WERI-Rb-1 (cell line): ENCODE measurements around the gene TMEM14C.

ENCODE experiments used
- DNase-seq: peaks from one replicate; pipeline ENCODE4 v3.0.0-alpha.2; 2020
- H3K27ac ChIP-seq: fragments of 250-450 bp; sonication (Bioruptor Pico); 2 replicates; pipeline ENCODE4 v1.5.1; 2020; ENCODE audit warnings: mild to moderate bottlenecking, moderate library complexity
- H3K27me3 ChIP-seq: fragments of 250-450 bp; sonication (Bioruptor Pico); 2 replicates; pipeline ENCODE4 v1.5.1; 2021; ENCODE audit warnings: mild to moderate bottlenecking, low read depth, moderate library complexity; ENCODE audit not compliant: insufficient read depth, severe bottlenecking
- H3K36me3 ChIP-seq: fragments of 250-450 bp; sonication (Bioruptor Pico); 2 replicates; pipeline ENCODE4 v1.5.1; 2020; ENCODE audit warnings: mild to moderate bottlenecking, moderate library complexity
- H3K4me3 ChIP-seq: 2 replicates; pipeline ENCODE4 v1.5.1; 2011; ENCODE audit warnings: low read depth, mild to moderate bottlenecking, control low read depth, low read length
- H3K9me3 ChIP-seq: fragments of 250-450 bp; sonication (Bioruptor Pico); 2 replicates; pipeline ENCODE4 v1.5.1; 2021; ENCODE audit warnings: mild to moderate bottlenecking, moderate library complexity; ENCODE audit not compliant: severe bottlenecking
- TF ChIP-seq, protein P1 (sequence below): IDR thresholded peaks from 2 replicates; pipeline ENCODE4 v1.5.1; 2011; ENCODE audit warnings: low read depth, mild to moderate bottlenecking, control low read depth, inconsistent platforms, low read length

Gene TMEM14C

DNA sequence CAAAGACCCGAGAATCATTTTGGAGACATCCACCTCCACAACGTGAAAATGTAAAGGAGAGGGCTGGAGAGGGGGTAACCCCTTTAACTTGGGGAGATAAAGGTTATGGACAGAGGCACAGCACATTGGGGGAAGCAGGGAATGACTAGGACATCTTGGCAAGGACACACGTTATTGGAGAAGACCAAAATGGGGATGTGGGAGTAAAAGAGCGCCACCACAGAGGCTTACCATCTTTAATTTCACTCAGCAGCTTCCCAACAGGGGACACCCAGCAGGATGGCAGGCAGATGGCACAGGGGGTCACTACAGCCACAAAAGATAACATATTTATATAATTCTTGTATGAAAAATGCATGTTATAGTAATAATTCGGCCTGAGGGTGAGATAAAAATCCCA, 38.3 kb upstream of the TMEM14C start:
- no peak overlapping the region for H3K27ac ChIP-seq
- DNase-seq = no peak
- H3K4me3 ChIP-seq = no peak overlapping the region
- no peaks in the 10 kb centered on the region; the same call in 1 of the 2 replicates for H3K36me3 ChIP-seq
- H3K9me3 ChIP-seq = no peaks in the 10 kb centered on the region
- H3K27me3 ChIP-seq = no peaks in the 10 kb centered on the region
- TF ChIP-seq, protein P1, sequence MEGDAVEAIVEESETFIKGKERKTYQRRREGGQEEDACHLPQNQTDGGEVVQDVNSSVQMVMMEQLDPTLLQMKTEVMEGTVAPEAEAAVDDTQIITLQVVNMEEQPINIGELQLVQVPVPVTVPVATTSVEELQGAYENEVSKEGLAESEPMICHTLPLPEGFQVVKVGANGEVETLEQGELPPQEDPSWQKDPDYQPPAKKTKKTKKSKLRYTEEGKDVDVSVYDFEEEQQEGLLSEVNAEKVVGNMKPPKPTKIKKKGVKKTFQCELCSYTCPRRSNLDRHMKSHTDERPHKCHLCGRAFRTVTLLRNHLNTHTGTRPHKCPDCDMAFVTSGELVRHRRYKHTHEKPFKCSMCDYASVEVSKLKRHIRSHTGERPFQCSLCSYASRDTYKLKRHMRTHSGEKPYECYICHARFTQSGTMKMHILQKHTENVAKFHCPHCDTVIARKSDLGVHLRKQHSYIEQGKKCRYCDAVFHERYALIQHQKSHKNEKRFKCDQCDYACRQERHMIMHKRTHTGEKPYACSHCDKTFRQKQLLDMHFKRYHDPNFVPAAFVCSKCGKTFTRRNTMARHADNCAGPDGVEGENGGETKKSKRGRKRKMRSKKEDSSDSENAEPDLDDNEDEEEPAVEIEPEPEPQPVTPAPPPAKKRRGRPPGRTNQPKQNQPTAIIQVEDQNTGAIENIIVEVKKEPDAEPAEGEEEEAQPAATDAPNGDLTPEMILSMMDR = no peak

DNA sequence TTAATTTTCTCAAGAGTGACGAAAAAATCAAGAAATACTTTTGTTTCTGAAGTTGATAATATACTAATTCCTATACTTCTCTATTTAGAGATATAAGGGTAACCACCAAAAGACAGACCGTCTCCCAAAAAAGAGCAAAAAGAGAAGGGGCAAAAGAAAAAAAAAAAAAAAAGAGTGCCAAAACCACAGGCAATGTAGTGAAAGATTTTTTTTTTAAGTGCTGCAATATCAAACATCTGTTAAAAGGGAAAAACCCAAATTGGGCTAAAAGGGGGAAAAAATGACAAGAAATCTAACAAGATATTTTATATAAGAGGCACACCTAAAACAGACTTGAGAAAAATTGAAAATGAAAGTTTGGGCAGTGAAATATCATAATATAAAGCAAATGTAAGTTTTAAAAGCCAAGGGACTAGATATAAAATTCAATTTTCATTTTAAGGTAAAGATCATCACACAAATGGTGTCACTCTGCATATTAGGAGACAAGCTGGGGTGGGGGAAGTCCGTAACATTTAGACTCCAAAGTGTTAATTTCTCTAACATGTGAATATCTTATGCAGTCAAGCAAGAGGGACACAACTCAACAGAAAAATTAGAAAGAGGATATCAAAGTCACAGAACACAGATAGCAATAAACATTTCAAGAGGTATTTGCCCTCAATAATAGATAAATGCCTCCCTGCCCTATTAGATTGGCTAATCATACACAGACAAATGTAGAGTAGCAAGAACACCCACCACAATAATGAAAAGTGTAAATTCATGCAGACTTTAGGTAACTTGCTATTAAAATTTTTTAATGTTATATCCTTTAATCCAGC, 37.6 kb upstream of the TMEM14C start:
- TF ChIP-seq, protein P1 = no peak
- DNase-seq = no peak

DNA sequence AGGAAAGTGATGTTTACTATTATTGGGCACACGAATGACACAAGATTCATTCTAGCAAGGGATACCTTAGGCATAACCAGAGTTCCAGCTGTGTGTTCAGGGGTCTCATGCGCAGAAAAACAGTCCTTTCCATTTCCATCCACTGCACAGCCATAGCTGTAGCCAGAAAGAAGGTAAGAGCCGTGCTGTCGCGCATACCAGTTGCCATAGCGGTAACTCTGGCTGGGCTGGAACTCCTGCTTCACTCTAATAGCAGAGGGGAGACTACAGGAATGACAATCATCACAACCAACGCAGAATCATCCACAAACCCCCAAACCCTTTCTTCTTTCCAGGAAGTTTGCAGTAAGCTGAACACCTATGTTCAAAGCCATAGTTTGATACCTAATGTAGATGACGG, 36.0 kb upstream of the TMEM14C start:
- no peaks in the 10 kb centered on the region for H3K27me3 ChIP-seq
- no peaks in the 10 kb centered on the region for H3K9me3 ChIP-seq
- no peaks in the 10 kb centered on the region; the same call in 1 of the 2 replicates for H3K36me3 ChIP-seq
- TF ChIP-seq, protein P1 = no peak
- DNase-seq = no peak
- no peak overlapping the region for H3K4me3 ChIP-seq
- H3K27ac ChIP-seq = no peak overlapping the region

More for the DNA sequence above, 37.6 kb upstream of the TMEM14C start:
- H3K27ac ChIP-seq = no peak overlapping the region
- H3K36me3 ChIP-seq = no peaks in the 10 kb centered on the region; the same call in 1 of the 2 replicates
- no peaks in the 10 kb centered on the region for H3K27me3 ChIP-seq
- no peak overlapping the region for H3K4me3 ChIP-seq
- no peaks in the 10 kb centered on the region for H3K9me3 ChIP-seq

DNA sequence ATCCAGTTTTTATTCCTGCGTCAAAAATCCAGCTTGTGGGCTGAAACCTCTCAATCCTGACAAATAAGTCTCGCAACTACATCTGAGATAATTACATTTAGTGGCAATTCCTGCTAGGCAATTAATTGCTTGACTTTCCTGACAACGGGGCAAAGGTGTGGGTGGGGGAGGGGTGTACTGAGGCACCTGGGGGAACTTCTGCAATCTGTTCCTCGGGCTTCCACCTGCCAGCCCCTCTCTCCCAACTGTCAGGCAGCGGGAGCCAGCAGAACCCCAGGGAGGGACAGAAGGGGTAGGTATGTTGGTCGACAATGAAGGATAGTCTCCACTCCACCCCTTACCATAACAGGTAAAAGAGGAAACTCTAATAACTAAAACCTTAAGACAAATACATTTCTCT, 35.3 kb upstream of the TMEM14C start:
- no peak for DNase-seq
- TF ChIP-seq, protein P1 = no peak
- no peaks in the 10 kb centered on the region for H3K9me3 ChIP-seq

DNA sequence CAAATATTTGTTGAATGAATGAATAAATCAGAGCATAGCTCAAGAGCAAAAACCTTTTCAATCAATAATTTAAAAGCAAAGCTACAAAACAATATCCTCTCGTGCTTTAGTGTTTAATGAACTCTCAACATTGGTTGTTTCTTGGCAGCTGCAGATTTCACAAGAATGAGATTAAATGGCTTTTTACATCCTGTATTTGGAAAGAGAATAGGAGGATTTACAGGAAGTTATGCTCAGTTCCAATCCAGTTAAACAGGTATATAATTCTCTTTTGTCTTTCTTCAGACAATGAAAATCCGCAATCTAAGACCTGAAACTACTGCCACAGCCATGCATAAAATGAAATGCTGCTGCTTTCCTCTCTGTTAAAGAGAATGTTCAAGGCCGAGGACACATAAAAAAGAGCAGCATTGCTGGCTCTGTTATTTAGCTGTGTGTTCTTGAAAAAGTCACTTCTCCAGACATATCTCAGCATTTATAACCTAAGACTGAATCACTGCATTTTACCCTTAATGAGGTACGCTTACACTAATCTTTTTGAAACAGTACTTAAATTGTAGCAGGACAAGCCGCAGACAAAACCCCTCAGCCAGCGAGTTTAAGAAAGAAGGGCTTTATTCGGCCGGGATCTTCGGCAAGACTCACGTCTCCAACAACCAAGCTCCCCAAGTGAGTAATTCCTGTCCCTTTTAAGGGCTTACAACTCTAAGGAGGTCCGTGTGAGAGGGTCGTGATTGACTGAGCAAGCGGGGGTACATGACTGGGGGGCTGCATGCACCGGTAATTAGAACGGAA, 32.0 kb upstream of the TMEM14C start:
- peak; percentile 60 for DNase-seq
- peak overlapping the region; percentile 81 for H3K27ac ChIP-seq
- TF ChIP-seq, protein P1 = no peak
- H3K36me3 ChIP-seq = no peaks in the 10 kb centered on the region; the same call in 1 of the 2 replicates
- H3K27me3 ChIP-seq = no peaks in the 10 kb centered on the region
- H3K9me3 ChIP-seq = no peaks in the 10 kb centered on the region
- peak overlapping the region; percentile 43 for H3K4me3 ChIP-seq

More for the DNA sequence above, 35.3 kb upstream of the TMEM14C start:
- H3K36me3 ChIP-seq = no peaks in the 10 kb centered on the region; the same call in 1 of the 2 replicates
- no peaks in the 10 kb centered on the region for H3K27me3 ChIP-seq
- no peak overlapping the region for H3K4me3 ChIP-seq
- H3K27ac ChIP-seq = no peak overlapping the region
